Glutamatergic neuron (in vitro differentiated cells): ENCODE measurements around the gene KIAA1958. TPM values are rescaled to one million over a fixed set of nuclear protein-coding genes. Genes with fewer than 3 reads are reported as not detected.

Source experiments
- DNase-seq: peaks from one replicate; pipeline ENCODE4 v3.0.0; 2022
- H3K27ac Mint-ChIP-seq: one replicate; pipeline ENCODE4 v1.8.0; 2020; ENCODE audit warnings: mild to moderate bottlenecking, mixed read lengths, inconsistent platforms; ENCODE audit not compliant: unreplicated experiment
- H3K27me3 Mint-ChIP-seq: one replicate; pipeline ENCODE4 v1.8.0; 2020; ENCODE audit warnings: mild to moderate bottlenecking, moderate library complexity, mixed read lengths, inconsistent platforms; ENCODE audit not compliant: unreplicated experiment
- H3K36me3 Mint-ChIP-seq: one replicate; pipeline ENCODE4 v1.8.0; 2020; ENCODE audit warnings: mild to moderate bottlenecking, mixed read lengths, inconsistent platforms; ENCODE audit not compliant: unreplicated experiment
- H3K4me1 Mint-ChIP-seq: one replicate; pipeline ENCODE4 v1.8.0; 2020; ENCODE audit warnings: mild to moderate bottlenecking, low read depth, mixed read lengths, inconsistent platforms; ENCODE audit not compliant: unreplicated experiment
- H3K4me3 Mint-ChIP-seq: one replicate; pipeline ENCODE4 v1.8.0; 2020; ENCODE audit warnings: mild to moderate bottlenecking, mixed read lengths, inconsistent platforms; ENCODE audit not compliant: unreplicated experiment
- H3K9me3 Mint-ChIP-seq: one replicate; pipeline ENCODE4 v1.8.0; 2020; ENCODE audit warnings: mild to moderate bottlenecking, moderate library complexity, mixed read lengths, inconsistent platforms; ENCODE audit not compliant: unreplicated experiment
- CTCF ChIP-seq: fragments of 200-600 bp; sonication (generic); IDR thresholded peaks from one replicate; pipeline ENCODE4 v1.5.0; 2021; ENCODE audit not compliant: partially characterized antibody, unreplicated experiment
- total RNA-seq: library from RNA; stranded (reverse); fragmentation: NEBNext Ultra II Directional; extraction: Animal tissue kit (Norgen Biotek cat#: 25700); gene quantifications from one replicate; pipeline ENCODE4 v1.2.1, GENCODE V29; 2021; ENCODE audit not compliant: unreplicated experiment

Gene KIAA1958
- total RNA-seq, 1 donor from 2014 or later, result 48.6 TPM

GRCh38 chr9:112601636-112602035, 115.0 kb downstream of the KIAA1958 start:
- TF ChIP-seq CTCF, result no peak
- Mint-ChIP-seq H3K27ac (no peak overlapping the region), H3K4me3 (no peak overlapping the region), H3K27me3 (peaks cover 1% of the 10 kb centered on the region), H3K4me1 (peaks cover 19% of the 10 kb centered on the region), H3K36me3 (no peaks in the 10 kb centered on the region), H3K9me3 (no peaks in the 10 kb centered on the region)
- DNase-seq, result no peak

GRCh38 chr9:112604790-112605189, 118.2 kb downstream of the KIAA1958 start:
- Mint-ChIP-seq H3K9me3 (no peaks in the 10 kb centered on the region), H3K36me3 (no peaks in the 10 kb centered on the region), H3K27me3 (no peaks in the 10 kb centered on the region), H3K27ac (no peak overlapping the region), H3K4me1 (peaks cover 6% of the 10 kb centered on the region), H3K4me3 (no peak overlapping the region)
- TF ChIP-seq CTCF, result no peak
- DNase-seq, result no peak

GRCh38 chr9:112605518-112605917, 118.9 kb downstream of the KIAA1958 start:
- Mint-ChIP-seq H3K27me3 (no peaks in the 10 kb centered on the region), H3K27ac (no peak overlapping the region), H3K4me1 (peaks cover under 1% of the 10 kb centered on the region), H3K9me3 (no peaks in the 10 kb centered on the region), H3K4me3 (no peak overlapping the region), H3K36me3 (no peaks in the 10 kb centered on the region)
- TF ChIP-seq CTCF, result no peak
- no peak for DNase-seq

- Mint-ChIP-seq H3K4me3 (no peak overlapping the region), H3K27ac (no peak overlapping the region), H3K27me3 (no peaks in the 10 kb centered on the region), H3K36me3 (no peaks in the 10 kb centered on the region), H3K9me3 (no peaks in the 10 kb centered on the region), H3K4me1 (no peaks in the 10 kb centered on the region)
- no peak for TF ChIP-seq CTCF
- no peak for DNase-seq
Measured at GRCh38 chr9:112605963-112606699, 119.5 kb downstream of the KIAA1958 start.

GRCh38 chr9:112608851-112609250, 122.2 kb downstream of the KIAA1958 start:
- Mint-ChIP-seq H3K27ac (no peak overlapping the region), H3K9me3 (no peaks in the 10 kb centered on the region), H3K4me3 (no peak overlapping the region), H3K36me3 (no peaks in the 10 kb centered on the region), H3K4me1 (no peaks in the 10 kb centered on the region), H3K27me3 (peaks cover 2% of the 10 kb centered on the region)
- no peak for DNase-seq
- TF ChIP-seq CTCF, result no peak
